GM12891 (cell line): Measurements from ENCODE around the gene GNG13.

Source experiments
- PAX5 ChIP-seq: IDR thresholded peaks from 2 replicates; pipeline ENCODE4 v1.6.1; 2011; ENCODE audit warnings: low read length, moderate library complexity, mild to moderate bottlenecking; ENCODE audit not compliant: insufficient read depth, severe bottlenecking
- POLR2A ChIP-seq: IDR thresholded peaks from 2 replicates; pipeline ENCODE4 v1.6.1; 2011; ENCODE audit warnings: low read depth, low read length, control low read depth
- POLR2AphosphoS5 ChIP-seq: IDR thresholded peaks from 2 replicates; pipeline ENCODE4 v1.6.1; 2011; ENCODE audit warnings: low read depth, low read length, control low read depth

GRCh38 chr16:803754-804080 lies 3.2 kb upstream of the GNG13 start:
- TF ChIP-seq PAX5 (no peak), POLR2A (no peak), POLR2AphosphoS5 (no peak)
